ENCODE data around the gene PNMA1. TPM values are rescaled to one million over a fixed set of nuclear protein-coding genes. Genes with fewer than 3 reads are reported as not detected.
A peak's percentile ranks its signal among the peaks of the same experiment; 100 is the strongest.

Gene PNMA1
- total RNA-seq, 1 donor from 2014 or later, result 72.0 TPM

DNA sequence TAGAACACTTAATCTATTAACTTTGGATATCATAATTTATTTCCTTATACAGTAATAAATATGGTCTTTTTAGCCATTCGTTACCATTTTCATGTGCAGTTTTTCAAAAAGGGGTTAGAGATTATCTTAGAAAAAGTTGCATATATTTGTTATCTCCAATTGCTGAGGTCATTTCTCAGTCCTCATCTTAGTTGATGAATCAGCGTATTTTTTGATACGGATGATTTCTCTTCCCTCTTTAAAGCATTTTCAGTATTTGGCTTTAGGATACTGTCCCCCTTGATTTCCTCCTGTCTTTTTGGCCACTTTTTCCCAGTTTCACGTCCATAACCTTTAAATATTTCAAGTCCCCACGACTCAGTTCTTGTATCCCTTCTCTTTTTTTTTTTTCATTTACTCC lies 47.6 kb downstream of the PNMA1 start:
- TF ChIP-seq, protein P1, sequence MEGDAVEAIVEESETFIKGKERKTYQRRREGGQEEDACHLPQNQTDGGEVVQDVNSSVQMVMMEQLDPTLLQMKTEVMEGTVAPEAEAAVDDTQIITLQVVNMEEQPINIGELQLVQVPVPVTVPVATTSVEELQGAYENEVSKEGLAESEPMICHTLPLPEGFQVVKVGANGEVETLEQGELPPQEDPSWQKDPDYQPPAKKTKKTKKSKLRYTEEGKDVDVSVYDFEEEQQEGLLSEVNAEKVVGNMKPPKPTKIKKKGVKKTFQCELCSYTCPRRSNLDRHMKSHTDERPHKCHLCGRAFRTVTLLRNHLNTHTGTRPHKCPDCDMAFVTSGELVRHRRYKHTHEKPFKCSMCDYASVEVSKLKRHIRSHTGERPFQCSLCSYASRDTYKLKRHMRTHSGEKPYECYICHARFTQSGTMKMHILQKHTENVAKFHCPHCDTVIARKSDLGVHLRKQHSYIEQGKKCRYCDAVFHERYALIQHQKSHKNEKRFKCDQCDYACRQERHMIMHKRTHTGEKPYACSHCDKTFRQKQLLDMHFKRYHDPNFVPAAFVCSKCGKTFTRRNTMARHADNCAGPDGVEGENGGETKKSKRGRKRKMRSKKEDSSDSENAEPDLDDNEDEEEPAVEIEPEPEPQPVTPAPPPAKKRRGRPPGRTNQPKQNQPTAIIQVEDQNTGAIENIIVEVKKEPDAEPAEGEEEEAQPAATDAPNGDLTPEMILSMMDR (IDR thresholded peaks at IDR 0.05), result no peak
- no peaks in the 10 kb centered on the region for H3K27me3 Mint-ChIP-seq (ENCODE audit: low read depth)
- H3K4me1 Mint-ChIP-seq (ENCODE audit: low read depth), result peaks cover 13% of the 10 kb centered on the region
- H3K27ac Mint-ChIP-seq (ENCODE audit: unreplicated experiment), result no peak overlapping the region
- no peak overlapping the region for H3K4me3 Mint-ChIP-seq (ENCODE audit: unreplicated experiment)
- DNase-seq (ENCODE audit: low spot score), result no peak
- H3K36me3 Mint-ChIP-seq (ENCODE audit: low read depth), result peaks cover 13% of the 10 kb centered on the region
- H3K9me3 Mint-ChIP-seq (ENCODE audit: low read depth), result peaks cover 7% of the 10 kb centered on the region

DNA sequence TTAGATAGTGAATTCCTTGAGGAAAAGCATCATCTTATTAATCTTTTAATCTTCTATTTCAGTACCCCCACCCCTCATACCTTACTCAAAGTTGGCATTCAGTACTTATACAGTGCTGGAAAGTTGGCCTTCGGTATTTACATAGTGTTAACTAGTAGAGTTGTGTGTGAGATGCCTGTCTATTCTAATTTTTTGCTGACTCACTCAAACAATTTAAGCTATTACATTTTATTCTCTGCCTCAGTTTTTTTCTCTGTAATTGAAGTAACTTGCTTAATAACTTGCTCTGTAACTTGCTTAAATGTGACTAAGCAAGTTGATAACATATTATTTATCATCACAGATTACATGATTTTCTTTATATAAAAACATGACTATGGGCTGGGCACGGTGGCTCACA lies 49.1 kb downstream of the PNMA1 start:
- Mint-ChIP-seq H3K4me1 (ENCODE audit: low read depth) (peaks cover 13% of the 10 kb centered on the region), H3K4me3 (ENCODE audit: unreplicated experiment) (no peak overlapping the region), H3K27me3 (ENCODE audit: low read depth) (no peaks in the 10 kb centered on the region), H3K36me3 (ENCODE audit: low read depth) (peaks cover 13% of the 10 kb centered on the region), H3K9me3 (ENCODE audit: low read depth) (peaks cover 7% of the 10 kb centered on the region), H3K27ac (ENCODE audit: unreplicated experiment) (no peak overlapping the region)
- DNase-seq (ENCODE audit: low spot score), result no peak
- TF ChIP-seq, protein P1 (IDR thresholded peaks at IDR 0.05), result no peak

DNA sequence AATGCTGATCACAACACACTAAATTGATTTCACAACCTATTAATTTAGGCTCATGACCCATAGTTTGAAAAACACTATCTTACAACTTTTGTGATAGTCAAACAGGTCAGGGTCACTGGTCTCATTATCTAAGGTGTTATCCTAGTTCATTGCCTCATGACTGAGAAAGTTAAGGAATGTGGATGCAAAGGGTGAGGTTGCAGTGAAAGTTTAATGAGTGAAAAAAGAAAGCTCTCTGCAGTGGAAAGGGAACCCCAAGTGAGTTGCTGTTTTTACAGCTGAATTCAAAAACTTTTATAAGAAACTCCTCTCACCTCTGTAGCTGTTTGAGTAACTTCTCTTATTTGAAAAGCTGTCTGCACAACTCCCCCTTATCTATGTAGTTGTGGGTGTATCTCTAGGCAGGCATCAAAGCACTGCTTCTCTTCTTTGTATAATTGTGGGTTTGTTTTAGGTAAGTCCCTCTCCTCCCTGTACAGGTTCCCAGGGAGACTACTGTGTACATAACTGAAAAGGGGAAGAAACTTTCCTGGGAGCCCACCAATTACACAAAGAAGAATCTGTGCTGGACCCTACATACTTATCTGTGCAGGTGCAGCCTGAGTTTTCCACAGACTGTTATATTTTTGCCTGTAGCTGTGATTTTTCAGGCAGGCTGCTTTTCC lies 50.5 kb downstream of the PNMA1 start:
- peaks cover 11% of the 10 kb centered on the region for H3K36me3 Mint-ChIP-seq (ENCODE audit: low read depth)
- peaks cover 7% of the 10 kb centered on the region for H3K9me3 Mint-ChIP-seq (ENCODE audit: low read depth)
- H3K4me3 Mint-ChIP-seq (ENCODE audit: unreplicated experiment), result no peak overlapping the region

DNA sequence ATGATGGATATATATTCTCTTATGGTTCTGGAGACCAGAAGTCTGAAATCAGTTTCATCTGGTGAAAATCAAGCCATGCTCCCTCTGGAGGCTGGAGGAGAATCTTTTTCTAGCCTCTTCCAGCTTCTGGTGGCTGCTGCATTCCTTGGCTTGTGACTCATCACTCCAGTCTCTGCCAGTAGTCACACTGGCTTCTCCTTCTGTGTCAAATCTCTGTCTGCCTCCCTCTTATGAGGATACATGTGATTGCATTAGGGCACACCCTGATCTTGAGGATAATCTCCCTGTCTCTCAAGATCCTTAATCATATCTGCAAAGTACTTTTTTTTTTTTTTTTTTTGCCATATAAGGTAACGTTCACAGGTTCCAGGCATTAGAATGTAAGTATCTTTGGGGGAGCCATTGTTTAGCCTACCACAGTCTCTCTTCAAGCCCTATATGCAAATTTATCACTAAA lies 51.7 kb downstream of the PNMA1 start:
- TF ChIP-seq, protein P1 (IDR thresholded peaks at IDR 0.05), result peak; percentile 75
- no peak for DNase-seq (ENCODE audit: low spot score)
- Mint-ChIP-seq H3K4me3 (ENCODE audit: unreplicated experiment) (no peak overlapping the region), H3K36me3 (ENCODE audit: low read depth) (peaks cover 11% of the 10 kb centered on the region), H3K9me3 (ENCODE audit: low read depth) (peaks cover 7% of the 10 kb centered on the region), H3K27ac (ENCODE audit: unreplicated experiment) (peak overlapping the region; percentile 66), H3K4me1 (ENCODE audit: low read depth) (peaks cover 13% of the 10 kb centered on the region), H3K27me3 (ENCODE audit: low read depth) (no peaks in the 10 kb centered on the region)

More for the DNA sequence above, 50.5 kb downstream of the PNMA1 start:
- H3K4me1 Mint-ChIP-seq (ENCODE audit: low read depth), result peaks cover 13% of the 10 kb centered on the region
- H3K27me3 Mint-ChIP-seq (ENCODE audit: low read depth), result no peaks in the 10 kb centered on the region
- no peak for DNase-seq (ENCODE audit: low spot score)
- no peak overlapping the region for H3K27ac Mint-ChIP-seq (ENCODE audit: unreplicated experiment)
- TF ChIP-seq, protein P1 (IDR thresholded peaks at IDR 0.05), result no peak

DNA sequence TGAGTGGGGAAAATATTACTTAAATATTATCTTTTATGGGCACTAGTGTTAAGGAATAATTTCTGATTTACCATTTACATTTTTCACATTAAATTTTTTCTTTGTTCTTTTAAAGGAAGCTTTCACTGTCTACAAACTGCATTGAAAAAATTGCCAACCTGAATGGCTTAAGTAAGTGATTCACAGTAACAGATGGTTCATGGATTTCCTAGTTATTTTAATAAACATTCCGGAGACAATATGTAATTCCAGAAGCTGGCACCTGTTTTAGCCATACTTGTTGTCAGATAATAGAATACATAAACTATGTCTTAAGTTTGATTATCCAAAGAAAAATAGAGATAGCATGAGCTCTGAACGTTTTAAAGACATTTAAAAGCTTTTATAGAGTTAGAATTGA lies 52.3 kb downstream of the PNMA1 start:
- Mint-ChIP-seq H3K36me3 (ENCODE audit: low read depth) (peaks cover 12% of the 10 kb centered on the region), H3K9me3 (ENCODE audit: low read depth) (peaks cover 7% of the 10 kb centered on the region), H3K4me3 (ENCODE audit: unreplicated experiment) (no peak overlapping the region), H3K27me3 (ENCODE audit: low read depth) (no peaks in the 10 kb centered on the region), H3K27ac (ENCODE audit: unreplicated experiment) (no peak overlapping the region), H3K4me1 (ENCODE audit: low read depth) (peaks cover 13% of the 10 kb centered on the region)
- DNase-seq (ENCODE audit: low spot score), result no peak
- TF ChIP-seq, protein P1 (IDR thresholded peaks at IDR 0.05), result no peak

Small RNA genes lying within 50 kb of the gene (microRNA-seq; reads per million reads assigned to microRNA genes)
- not detected for gene MIR4505 (ENCODE audit: borderline number of aligned reads)

Other genes starting within 250 kb of the PNMA1 start
- 12.4 to 13.1 TPM (median 12.9 TPM) in 3 replicates for gene RIOX1, start 223.5 kb downstream of the PNMA1 start, total RNA-seq
- gene ACOT1, start 177.2 kb downstream of the PNMA1 start, total RNA-seq, result 12.0 to 15.7 TPM (median 14.8 TPM) in 3 replicates
- gene HEATR4, start 155.4 kb downstream of the PNMA1 start, total RNA-seq, result 0.27 TPM in 1 of 3 replicates, not detected in the others
- gene ACOT2, start 145.2 kb downstream of the PNMA1 start, total RNA-seq, result 38.0 to 48.5 TPM (median 46.4 TPM) in 3 replicates
- gene ACOT4, start 122.5 kb downstream of the PNMA1 start, total RNA-seq, result 1.4 to 4.3 TPM (median 4.0 TPM) in 3 replicates
- gene ACOT6, start 101.9 kb downstream of the PNMA1 start, total RNA-seq, result not detected in 3 replicates
- gene DNAL1, start 69.4 kb downstream of the PNMA1 start, total RNA-seq, result 13.3 to 23.0 TPM (median 15.2 TPM) in 3 replicates
- 2.1 to 4.0 TPM (median 2.8 TPM) in 3 replicates for gene PTGR2, start 137.4 kb upstream of the PNMA1 start, total RNA-seq
- gene ZNF410, start 172.5 kb upstream of the PNMA1 start, total RNA-seq, result 34.8 to 40.1 TPM (median 39.7 TPM) in 3 replicates
- gene FAM161B, start 235.7 kb upstream of the PNMA1 start, total RNA-seq, result 5.5 to 5.9 TPM (median 5.8 TPM) in 3 replicates
- gene COQ6, start 235.9 kb upstream of the PNMA1 start, total RNA-seq, result 16.6 to 25.9 TPM (median 18.4 TPM) in 3 replicates

Data from chondrocyte (in vitro differentiated cells).